ENCODE data around the gene ARID3C.

The ARID3C gene

GRCh38 chr9:34627716-34628655 lies 880 bp downstream of the ARID3C start:
- DNase-seq, result no peak

GRCh38 chr9:34625186-34625486 lies 3.7 kb downstream of the ARID3C start:
- DNase-seq, result no peak

GRCh38 chr9:34624475-34625185 lies 4.2 kb downstream of the ARID3C start:
- DNase-seq, result no peak

GRCh38 chr9:34623374-34624235 lies 5.3 kb downstream of the ARID3C start:
- DNase-seq, result no peak

GRCh38 chr9:34620061-34620994 lies 8.5 kb downstream of the ARID3C start, which contains the start of gene DCTN3:
DCTN3 (minus strand) TSS chr9:34620495; CDS start chr9:34620464, 31 bp downstream.
- DNase-seq, result peak; percentile 54

- DNase-seq, result no peak
Observed at GRCh38 chr9:34615132-34615531, 13.7 kb downstream of the ARID3C start.

GRCh38 chr9:34612788-34613390 lies 16.0 kb downstream of the ARID3C start:
- DNase-seq, result peak; percentile 40

- DNase-seq, result peak; percentile 56
Observed at GRCh38 chr9:34611811-34612787, 16.8 kb downstream of the ARID3C start, which contains the start of gene RPP25L. RPP25L (minus strand) TSS chr9:34612097; CDS start chr9:34611296, 801 bp downstream.

- DNase-seq, result no peak
Observed at GRCh38 chr9:34611251-34611810, 17.5 kb downstream of the ARID3C start.

- no peak for DNase-seq
Observed at GRCh38 chr9:34610434-34611206, 18.2 kb downstream of the ARID3C start.

GRCh38 chr9:34607331-34607730 lies 21.5 kb downstream of the ARID3C start:
- DNase-seq, result no peak

- DNase-seq, result no peak
Observed at GRCh38 chr9:34606905-34607304, 22.0 kb downstream of the ARID3C start.

- no peak for DNase-seq
Observed at GRCh38 chr9:34606190-34606589, 22.7 kb downstream of the ARID3C start.

- DNase-seq, result peak; percentile 18
Observed at GRCh38 chr9:34603610-34604231, 25.1 kb downstream of the ARID3C start.

- DNase-seq, result no peak
Observed at GRCh38 chr9:34601937-34602573, 26.8 kb downstream of the ARID3C start.

GRCh38 chr9:34600908-34601307 lies 28.0 kb downstream of the ARID3C start:
- no peak for DNase-seq

- DNase-seq, result no peak
Observed at GRCh38 chr9:34599546-34599945, 29.3 kb downstream of the ARID3C start.

- no peak for DNase-seq
Observed at GRCh38 chr9:34594177-34594576, 34.7 kb downstream of the ARID3C start.

All from T1000 (cell line).